Adrenal gland (tissue), 5 donors: ENCODE measurements around the gene TUBGCP6.

ENCODE experiments used
- POLR2A ChIP-seq, 2 donors: fragments of 450-650 bp; IDR thresholded peaks; one replicate each; pipeline ENCODE4 v1.6.1; 2017; ENCODE audit warnings: antibody characterized with exemption in 2 of 2, mild to moderate bottlenecking in 2 of 2, moderate library complexity in 1 of 2
- TF ChIP-seq, protein P1 (sequence below), 6 experiments: fragments of 450-650 bp in 4 of 6; fragments of 200-600 bp in 2 of 6; sonication (generic) in 1 of 6; IDR thresholded peaks; 1 replicate in 5 of 6; 2 replicates in 1 of 6; pipeline versions ENCODE4 v1.5.1 to v1.8.0; 2016 to 2021; ENCODE audit warnings: antibody characterized with exemption in 6 of 6, mild to moderate bottlenecking in 2 of 6, moderate library complexity in 1 of 6
- donor health status: DM: no; HTN: no; CAD: no.

GRCh38 chr22:50176850-50177536, 67.8 kb downstream of the TUBGCP6 start:
- TF ChIP-seq, protein P1, sequence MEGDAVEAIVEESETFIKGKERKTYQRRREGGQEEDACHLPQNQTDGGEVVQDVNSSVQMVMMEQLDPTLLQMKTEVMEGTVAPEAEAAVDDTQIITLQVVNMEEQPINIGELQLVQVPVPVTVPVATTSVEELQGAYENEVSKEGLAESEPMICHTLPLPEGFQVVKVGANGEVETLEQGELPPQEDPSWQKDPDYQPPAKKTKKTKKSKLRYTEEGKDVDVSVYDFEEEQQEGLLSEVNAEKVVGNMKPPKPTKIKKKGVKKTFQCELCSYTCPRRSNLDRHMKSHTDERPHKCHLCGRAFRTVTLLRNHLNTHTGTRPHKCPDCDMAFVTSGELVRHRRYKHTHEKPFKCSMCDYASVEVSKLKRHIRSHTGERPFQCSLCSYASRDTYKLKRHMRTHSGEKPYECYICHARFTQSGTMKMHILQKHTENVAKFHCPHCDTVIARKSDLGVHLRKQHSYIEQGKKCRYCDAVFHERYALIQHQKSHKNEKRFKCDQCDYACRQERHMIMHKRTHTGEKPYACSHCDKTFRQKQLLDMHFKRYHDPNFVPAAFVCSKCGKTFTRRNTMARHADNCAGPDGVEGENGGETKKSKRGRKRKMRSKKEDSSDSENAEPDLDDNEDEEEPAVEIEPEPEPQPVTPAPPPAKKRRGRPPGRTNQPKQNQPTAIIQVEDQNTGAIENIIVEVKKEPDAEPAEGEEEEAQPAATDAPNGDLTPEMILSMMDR (IDR thresholded peaks at IDR 0.05), result no peak
- no peak for TF ChIP-seq POLR2A (IDR thresholded peaks at IDR 0.05)
